SU-DHL-6 (cell line): Measurements from ENCODE around the gene GSTA1.

Experiments used
- H2AFZ ChIP-seq: fragments of 200-600 bp; sonication (generic); 2 replicates; pipeline ENCODE4 v1.6.1; 2014; ENCODE audit warnings: low read depth, mild to moderate bottlenecking, moderate library complexity, mixed read lengths, antibody characterized with exemption, low read length; ENCODE audit not compliant: severe bottlenecking
- H3F3A ChIP-seq: fragments of 200-600 bp; shearing (Covaris generic); 2 replicates; pipeline ENCODE4 v1.6.0; 2016; ENCODE audit warnings: antibody characterized with exemption, mild to moderate bottlenecking; ENCODE audit not compliant: insufficient read depth
- H3K27ac ChIP-seq: fragments of 200-600 bp; sonication (generic); 2 replicates; pipeline ENCODE4 v1.5.1; 2016; ENCODE audit warnings: low read depth, mild to moderate bottlenecking, low read length, moderate library complexity, mixed read lengths
- H3K27me3 ChIP-seq: fragments of 200-600 bp; sonication (generic), shearing (Covaris generic); 2 replicates; pipeline ENCODE4 v1.6.0; 2014; ENCODE audit warnings: mild to moderate bottlenecking, low read length
- H3K36me3 ChIP-seq: fragments of 200-600 bp; sonication (generic); 2 replicates; pipeline ENCODE4 v1.6.1; 2014; ENCODE audit warnings: mild to moderate bottlenecking, low read length, mixed read lengths
- H3K4me2 ChIP-seq: fragments of 300-600, 200-600 bp; shearing (Covaris generic), sonication (generic); 2 replicates; pipeline ENCODE4 v1.6.0; 2014; ENCODE audit warnings: low read length, low read depth, mild to moderate bottlenecking; ENCODE audit not compliant: poor library complexity, severe bottlenecking
- H3K4me3 ChIP-seq: fragments of 200-600 bp; sonication (generic); 2 replicates; pipeline ENCODE4 v1.5.1; 2014; ENCODE audit warnings: antibody characterized with exemption, low read length, mild to moderate bottlenecking, mixed read lengths; ENCODE audit not compliant: insufficient read depth, poor library complexity, severe bottlenecking
- H3K79me2 ChIP-seq: fragments of 200-600 bp; sonication (generic); 2 replicates; pipeline ENCODE4 v1.6.1; 2014; ENCODE audit warnings: mild to moderate bottlenecking, low read length, moderate library complexity; ENCODE audit not compliant: insufficient read depth
- H3K9ac ChIP-seq: fragments of 200-600 bp; sonication (generic); 2 replicates; pipeline ENCODE4 v1.7.0; 2014; ENCODE audit warnings: mild to moderate bottlenecking, low read length
- H3K9me2 ChIP-seq: fragments of 200-600 bp; sonication (generic); replicated peaks from 2 replicates; pipeline ENCODE4 v1.6.1; 2014; ENCODE audit warnings: low read length; ENCODE audit not compliant: insufficient read depth
- H3K9me3 ChIP-seq: fragments of 200-600 bp; sonication (generic); 2 replicates; pipeline ENCODE4 v1.6.1; 2014; ENCODE audit warnings: low read length, mixed read lengths; ENCODE audit not compliant: insufficient read depth
- H4K20me1 ChIP-seq: fragments of 200-600 bp; sonication (generic); 2 replicates; pipeline ENCODE4 v1.6.1; 2014; ENCODE audit warnings: low read depth, mild to moderate bottlenecking, antibody characterized with exemption, low read length, moderate library complexity, mixed read lengths
- CTCF ChIP-seq: fragments of 200-600 bp; sonication (generic); IDR thresholded peaks from one replicate; pipeline ENCODE4 v1.5.1; 2017; ENCODE audit warnings: antibody characterized with exemption, mild to moderate bottlenecking, low read length, moderate library complexity; ENCODE audit not compliant: insufficient read depth, poor library complexity, severe bottlenecking
- EZH2phosphoT487 ChIP-seq: fragments of 200-600 bp; sonication (generic), shearing (Covaris generic); conservative IDR thresholded peaks from 2 replicates; pipeline ENCODE4 v1.6.1; 2018; ENCODE audit warnings: mild to moderate bottlenecking, antibody characterized with exemption, low read length, moderate library complexity, mixed read lengths

The GSTA1 gene

GRCh38 chr6:52745764-52746201 lies 57.8 kb downstream of the GSTA1 start:
- H3K9me3 ChIP-seq = no peaks in the 10 kb centered on the region
- no peaks in the 10 kb centered on the region for H3K79me2 ChIP-seq
- no peaks in the 10 kb centered on the region for H4K20me1 ChIP-seq
- no peaks in the 10 kb centered on the region for H3K36me3 ChIP-seq
- no peaks in the 10 kb centered on the region for H3F3A ChIP-seq
- no peak overlapping the region for H3K9ac ChIP-seq
- TF ChIP-seq CTCF = no peak
- no peak for TF ChIP-seq EZH2phosphoT487
- no peak overlapping the region for H3K27ac ChIP-seq
- no peaks in the 10 kb centered on the region for H3K9me2 ChIP-seq
- no peak overlapping the region for H3K4me2 ChIP-seq
- no peak overlapping the region for H3K4me3 ChIP-seq
- no peaks in the 10 kb centered on the region for H3K27me3 ChIP-seq
- no peak overlapping the region for H2AFZ ChIP-seq

DNA sequence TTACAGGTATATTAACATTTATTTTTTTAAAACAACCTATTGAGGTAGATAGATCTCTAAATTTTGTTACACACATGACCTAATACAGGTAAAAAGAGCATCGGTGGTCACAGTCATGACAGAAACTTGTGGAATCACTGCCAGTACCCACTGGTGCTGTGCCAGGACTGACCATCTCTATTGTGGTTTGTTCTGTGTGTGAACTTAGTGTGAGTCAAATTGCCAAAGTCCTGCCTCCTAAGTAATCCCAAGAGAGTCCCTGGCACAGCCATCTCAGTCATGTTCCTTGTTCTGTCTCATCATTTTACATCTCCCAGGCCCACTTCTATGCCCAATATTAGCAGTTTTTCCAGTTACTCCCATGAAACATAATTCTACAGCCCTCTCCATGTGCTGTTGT lies 61.7 kb downstream of the GSTA1 start:
- no peak overlapping the region for H3K9ac ChIP-seq
- H4K20me1 ChIP-seq = no peaks in the 10 kb centered on the region
- H2AFZ ChIP-seq = no peak overlapping the region
- TF ChIP-seq CTCF (no peak), EZH2phosphoT487 (no peak)
- no peaks in the 10 kb centered on the region for H3F3A ChIP-seq
- H3K4me2 ChIP-seq = no peak overlapping the region
- no peaks in the 10 kb centered on the region for H3K79me2 ChIP-seq
- H3K27ac ChIP-seq = no peak overlapping the region
- H3K27me3 ChIP-seq = no peaks in the 10 kb centered on the region
- H3K4me3 ChIP-seq = no peak overlapping the region
- no peaks in the 10 kb centered on the region for H3K36me3 ChIP-seq
- no peaks in the 10 kb centered on the region for H3K9me2 ChIP-seq
- H3K9me3 ChIP-seq = no peaks in the 10 kb centered on the region
